ENCODE results near the gene AFAP1L2.

AFAP1L2 gene

GRCh38 chr10:114388275-114388674 is 16.0 kb downstream of the AFAP1L2 start:
- DNase-seq (ENCODE audit: low read depth) = no peak

GRCh38 chr10:114387784-114388183 is 16.5 kb downstream of the AFAP1L2 start:
- DNase-seq (ENCODE audit: low read depth) = no peak

- no peak for DNase-seq (ENCODE audit: low read depth)
These were observed 17.9 kb downstream of the AFAP1L2 start for GRCh38 chr10:114386452-114386851.

GRCh38 chr10:114385557-114385956 is 18.7 kb downstream of the AFAP1L2 start:
- DNase-seq (ENCODE audit: low read depth) = no peak

GRCh38 chr10:114384601-114385000 is 19.7 kb downstream of the AFAP1L2 start:
- no peak for DNase-seq (ENCODE audit: low read depth)

GRCh38 chr10:114384181-114384580 is 20.1 kb downstream of the AFAP1L2 start:
- DNase-seq (ENCODE audit: low read depth) = no peak

- no peak for DNase-seq (ENCODE audit: low read depth)
These were observed 23.5 kb downstream of the AFAP1L2 start for GRCh38 chr10:114380797-114381196.

GRCh38 chr10:114380060-114380459 is 24.2 kb downstream of the AFAP1L2 start:
- no peak for DNase-seq (ENCODE audit: low read depth)

- no peak for DNase-seq (ENCODE audit: low read depth)
These were observed 24.7 kb downstream of the AFAP1L2 start for GRCh38 chr10:114379631-114380041.

GRCh38 chr10:114376523-114376922 is 27.8 kb downstream of the AFAP1L2 start:
- no peak for DNase-seq (ENCODE audit: low read depth)

- no peak for DNase-seq (ENCODE audit: low read depth)
These were observed 29.3 kb downstream of the AFAP1L2 start for GRCh38 chr10:114375047-114375446.

GRCh38 chr10:114374053-114374791 is 30.1 kb downstream of the AFAP1L2 start:
- DNase-seq (ENCODE audit: low read depth) = no peak

GRCh38 chr10:114373631-114374030 is 30.7 kb downstream of the AFAP1L2 start:
- no peak for DNase-seq (ENCODE audit: low read depth)

- DNase-seq (ENCODE audit: low read depth) = no peak
These were observed 31.3 kb downstream of the AFAP1L2 start for GRCh38 chr10:114372995-114373394.

- no peak for DNase-seq (ENCODE audit: low read depth)
These were observed 32.1 kb downstream of the AFAP1L2 start for GRCh38 chr10:114372179-114372578.

- DNase-seq (ENCODE audit: low read depth) = no peak
These were observed 33.3 kb downstream of the AFAP1L2 start for GRCh38 chr10:114370966-114371365.

GRCh38 chr10:114370199-114370598 is 34.1 kb downstream of the AFAP1L2 start:
- DNase-seq (ENCODE audit: low read depth) = no peak

- DNase-seq (ENCODE audit: low read depth) = no peak
These were observed 36.3 kb downstream of the AFAP1L2 start for GRCh38 chr10:114368057-114368391.

- DNase-seq (ENCODE audit: low read depth) = no peak
These were observed 36.8 kb downstream of the AFAP1L2 start for GRCh38 chr10:114367351-114368056.

GRCh38 chr10:114364726-114365125 is 39.6 kb downstream of the AFAP1L2 start:
- DNase-seq (ENCODE audit: low read depth) = no peak

GRCh38 chr10:114363745-114364454 is 40.4 kb downstream of the AFAP1L2 start:
- DNase-seq (ENCODE audit: low read depth) = no peak

GRCh38 chr10:114362826-114363355 is 41.4 kb downstream of the AFAP1L2 start:
- no peak for DNase-seq (ENCODE audit: low read depth)

GRCh38 chr10:114359953-114360345 is 44.4 kb downstream of the AFAP1L2 start:
- no peak for DNase-seq (ENCODE audit: low read depth)
